ENCODE results near the gene LRRC7.

- TF ChIP-seq CTCF (conservative IDR thresholded peaks at IDR 0.05 in 1 of 2, IDR thresholded peaks at IDR 0.05 in 1 of 2; ENCODE audit: low read depth in 1 of 2, low read length in 2 of 2) (no peak), EZH2 (IDR thresholded peaks at IDR 0.05; ENCODE audit: low read length, missing control alignments) (no peak)
Measured at GRCh38 chr1:69750638-69751037, 182.9 kb downstream of the LRRC7 start.

Measured in fibroblast of lung (primary cell).